ENCODE results near the gene MEIS1.

DNA sequence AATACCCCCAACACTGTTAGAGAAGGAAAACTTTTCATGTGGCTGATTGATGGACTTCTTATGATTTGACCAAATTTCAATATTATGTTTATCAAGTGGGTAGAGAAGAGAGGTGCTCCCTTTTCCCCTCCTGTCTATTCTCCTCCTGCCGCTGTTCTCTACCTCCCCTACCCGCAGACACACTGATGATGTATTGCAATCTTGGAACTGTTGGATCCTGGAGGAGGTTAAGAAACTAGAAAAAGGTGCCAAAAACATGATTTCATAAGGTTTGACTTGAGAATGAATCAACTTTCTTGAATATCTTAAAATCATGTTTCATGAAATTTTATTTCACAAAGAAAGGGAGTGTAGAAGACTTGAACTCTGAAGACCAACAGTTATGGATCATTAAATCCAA is 125.8 kb downstream of the MEIS1 start:
- TF ChIP-seq EZH2 (IDR thresholded peaks at IDR 0.05; ENCODE audit: insufficient read depth, poor library complexity, severe bottlenecking) (no peak), EZH2phosphoT487 (IDR thresholded peaks at IDR 0.05; ENCODE audit: insufficient read depth, low read depth) (no peak)

Measured in GM23248 (cell line).